GM12878 (cell line): Measurements from ENCODE around the gene POR. TPM values are rescaled to one million over a fixed set of nuclear protein-coding genes. Genes with fewer than 3 reads are reported as not detected.

Experiments
- ATAC-seq: fragments of 200-7000 bp; cut with Tn5 transposase; 3 replicates; pipeline ENCODE4 v1.9.1; 2020; ENCODE audit warnings: mild to moderate bottlenecking, moderate library complexity
- BruUV-seq: library from RNA; stranded (reverse); fragments of 400-500 nt; replicated peaks from 2 replicates; lab custom pipeline; 2021; lab: Mats Ljungman, UMichigan
- CTCF ChIA-PET: fragments of 300-600 bp; sonication (Branson Sonifier 250); formaldehyde crosslinking; extraction: SDS; loops from one replicate; lab custom pipeline; 2021; ENCODE audit warnings: inconsistent platforms; lab: Yijun Ruan, JAX
- POLR2A ChIA-PET: fragments of 350-600 bp; formaldehyde crosslinking; extraction: SDS; loops from one replicate; lab custom pipeline; 2021; ENCODE audit warnings: inconsistent platforms; lab: Charles Lee
- RAD21 ChIA-PET: fragments of 300-600 bp; sonication (Branson Sonifier 250); formaldehyde crosslinking; loops from one replicate; lab custom pipeline; 2023; ENCODE audit warnings: antibody characterized with exemption; ENCODE audit not compliant: unreplicated experiment; lab: Charles Lee
- SMC1A ChIA-PET: fragments of 300-600 bp; sonication (Branson Sonifier 250); formaldehyde crosslinking; loops from one replicate; lab custom pipeline; 2023; ENCODE audit not compliant: unreplicated experiment, uncharacterized antibody; lab: Charles Lee
- DNase-seq: peaks from one replicate; pipeline ENCODE4 v3.0.0-alpha.2; 2011; ENCODE audit warnings: low read depth, low spot score
- FAIRE-seq: peaks from 3 replicates; lab custom pipeline; 2011; peaks lifted over from hg19 to GRCh38; lab: Jason Lieb, UNC
- H2AFZ ChIP-seq: 2 replicates; pipeline ENCODE4 v1.6.0; 2011; ENCODE audit warnings: low read depth, low read length, control low read depth; ENCODE audit not compliant: control insufficient read depth
- H3K27ac ChIP-seq: 2 replicates; pipeline ENCODE4 v1.5.1; 2011; ENCODE audit warnings: control low read depth; ENCODE audit not compliant: control insufficient read depth, insufficient read depth
- H3K27me3 ChIP-seq, 2 experiments: replicated peaks in 1 of 2; 2 replicates each; pipeline versions ENCODE4 v1.6.0 to v1.6.1; 2011; ENCODE audit warnings: low read length in 1 of 2; ENCODE audit not compliant: control insufficient read depth in 2 of 2, insufficient read depth in 2 of 2
- H3K36me3 ChIP-seq, 2 experiments: 2 replicates each; pipeline ENCODE4 v1.5.1; 2011; ENCODE audit warnings: low read length in 1 of 2; ENCODE audit not compliant: control insufficient read depth in 2 of 2, insufficient read depth in 2 of 2
- H3K4me1 ChIP-seq: 2 replicates; pipeline ENCODE4 v1.6.1; 2011; ENCODE audit warnings: mild to moderate bottlenecking, low read length, moderate library complexity, mixed read lengths; ENCODE audit not compliant: control insufficient read depth, insufficient read depth
- H3K4me2 ChIP-seq: 2 replicates; pipeline ENCODE4 v1.6.0; 2011; ENCODE audit warnings: control low read depth; ENCODE audit not compliant: control insufficient read depth, insufficient read depth
- H3K4me3 ChIP-seq: fragments of 200-600 bp; sonication (generic); 2 replicates; pipeline ENCODE4 v1.5.1; 2016
- H3K79me2 ChIP-seq: 2 replicates; pipeline ENCODE4 v1.6.0; 2011; ENCODE audit warnings: low read length; ENCODE audit not compliant: control insufficient read depth, insufficient read depth
- H3K9ac ChIP-seq: 2 replicates; pipeline ENCODE4 v1.8.0; 2011; ENCODE audit warnings: low read length, control low read depth, mixed read lengths; ENCODE audit not compliant: control insufficient read depth, insufficient read depth
- H3K9me3 ChIP-seq: replicated peaks from 3 replicates; pipeline ENCODE4 v1.5.1; 2011; ENCODE audit warnings: mild to moderate bottlenecking, low read length; ENCODE audit not compliant: control insufficient read depth, insufficient read depth
- H4K20me1 ChIP-seq: 2 replicates; pipeline ENCODE4 v1.6.0; 2011; ENCODE audit not compliant: control insufficient read depth, insufficient read depth
- BMI1 ChIP-seq: fragments of 450-650 bp; IDR thresholded peaks from 2 replicates; pipeline ENCODE4 v1.6.1; 2016; ENCODE audit warnings: mild to moderate bottlenecking, moderate library complexity, borderline replicate concordance
- CHD1 ChIP-seq: IDR thresholded peaks from 2 replicates; pipeline ENCODE4 v1.6.1; 2012; ENCODE audit warnings: low read depth, low read length, improper control_type of control experiment
- IKZF2 ChIP-seq, 2 experiments: fragments of 450-650 bp; IDR thresholded peaks; 2 replicates each; pipeline ENCODE4 v1.6.1; 2017; ENCODE audit warnings: mild to moderate bottlenecking in 2 of 2, moderate library complexity in 2 of 2
- MEF2B ChIP-seq: fragments of 450-650 bp; IDR thresholded peaks from 2 replicates; pipeline ENCODE4 v1.6.1; 2018; ENCODE audit warnings: mild to moderate bottlenecking, moderate library complexity; ENCODE audit not compliant: partially characterized antibody, poor library complexity, severe bottlenecking
- TAF1 ChIP-seq: IDR thresholded peaks from 2 replicates; pipeline ENCODE4 v1.6.1; 2011; ENCODE audit warnings: mild to moderate bottlenecking, low read depth, low read length, borderline replicate concordance
- TBL1XR1 ChIP-seq: IDR thresholded peaks from 2 replicates; pipeline ENCODE4 v1.6.1; 2012; ENCODE audit warnings: low read depth, low read length, improper control_type of control experiment
- WGBS: methylation state at CpG from one replicate; pipeline ENCODE4 v1.1.6; 2016; ENCODE audit warnings: low lambda C conversion rate; ENCODE audit not compliant: insufficient replicate concordance, insufficient coverage; ENCODE audit errors: missing lambda C conversion rate; 5-methylcytosine and 5-hydroxymethylcytosine counted together
- in situ Hi-C: fragments of 300-500 bp; cut with MboI; formaldehyde crosslinking; loops from 9 replicates; pipeline ENCODE4 v1.14.3; 2018; ENCODE audit warnings: mixed read lengths
- intact Hi-C: fragments of 100-400 bp; cut with micrococcal nuclease; formaldehyde crosslinking; loops from one replicate; pipeline ENCODE4 v1.14.2; 2022; ENCODE audit not compliant: unreplicated experiment
- polyA plus RNA-seq, 11 experiments: library from polyadenylated mRNA; depleted of rRNA in 4 of 11; unstranded in 6 of 11; stranded (reverse) in 5 of 11; fragments of >200 nt; fragmentation: Nextera tagmentation in 4 of 11; fragmentation: Illumina TruSeq in 1 of 11; extraction: Ambion mirVana in 4 of 11; extraction: Trizol in 1 of 11; gene quantifications; 1 replicate in 1 of 11; 2 replicates in 10 of 11; pipeline versions ENCODE4 v1.2.1 to v1.2.3, GENCODE V29; 2011 to 2016; ENCODE audit warnings: inconsistent platforms in 2 of 11, missing spikeins in 2 of 11, low read depth in 1 of 11
- total RNA-seq, 4 experiments: library from RNA; depleted of rRNA in 3 of 4; stranded (reverse); fragments of >200 nt in 3 of 4; fragmentation: Illumina TruSeq in 1 of 4; extraction: Trizol in 1 of 4; gene quantifications; 2 replicates each; pipeline versions ENCODE4 v1.2.1 to v1.2.3, GENCODE V29; 2013 to 2021
- TF ChIP-seq, protein P1 (sequence below): IDR thresholded peaks from 2 replicates; pipeline ENCODE4 v1.6.1; 2012; ENCODE audit warnings: mild to moderate bottlenecking, low read depth, low read length
- TF ChIP-seq, protein P2 (sequence below): fragments of 450-650 bp; IDR thresholded peaks from 2 replicates; pipeline ENCODE4 v1.6.1; 2017; ENCODE audit warnings: low read depth, mild to moderate bottlenecking, moderate library complexity
- TF ChIP-seq, protein P3 (sequence below): fragments of 450-650 bp; IDR thresholded peaks from 2 replicates; pipeline ENCODE4 v1.6.1; 2017; ENCODE audit warnings: borderline replicate concordance

The POR gene
- total and polyA plus RNA-seq, 10 of the 15 experiments (the other 5 are each of a cell fraction or from before 2014, with no cell fraction given) = 2.2 to 75.8 (median 35.9) TPM

DNA sequence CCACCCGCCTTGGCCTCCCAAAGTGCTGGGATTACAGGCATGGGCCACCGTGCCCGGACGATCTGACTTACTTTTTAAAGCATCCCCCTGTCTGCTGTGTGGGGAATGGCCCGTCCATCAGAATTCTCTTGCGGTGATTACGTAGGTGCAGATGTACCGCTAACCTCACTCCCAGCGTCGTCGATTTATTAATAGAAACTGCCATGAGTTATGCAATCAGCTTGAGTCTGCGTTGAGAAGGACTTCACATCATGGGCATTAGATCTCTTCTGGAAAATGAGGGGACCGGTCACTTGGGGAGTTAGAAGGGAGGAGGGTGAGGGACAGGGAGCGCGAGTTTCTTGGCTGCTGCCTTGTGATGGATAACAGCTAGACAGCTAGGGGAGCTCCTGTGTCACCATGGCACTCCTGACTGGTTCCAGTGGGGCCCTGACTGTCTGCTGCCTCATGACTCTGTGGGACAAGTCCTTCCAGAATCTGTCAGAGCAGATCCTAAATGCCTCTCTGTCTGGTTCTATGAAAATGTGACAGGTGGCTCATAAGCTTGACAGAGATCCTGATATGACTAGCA, 35.2 kb downstream of the POR start:
- WGBS = 93% methylated on average over 15 of the region's 15 CpGs
- intact Hi-C loops = no loop called here
- H3K9ac ChIP-seq = no peak overlapping the region

More for the DNA sequence above, 35.2 kb downstream of the POR start:
- H3K9me3 ChIP-seq = no peaks in the 10 kb centered on the region
- H2AFZ ChIP-seq = no peak overlapping the region
- peaks cover 0 to 4% of the 10 kb centered on the region in 2 experiments; a peak in 1 of 4 replicates for H3K36me3 ChIP-seq
- ChIA-PET CTCF (interaction anchor here (0.6 to 1.8 kb wide), 3 partner anchors 13 to 391 kb away, joined by 3 to 6 read pairs (median 3); no protein-coding TSS in a partner anchor), SMC1A (interaction anchor here (1.5 kb wide), 1 partner anchor 22 kb away, joined by 4 read pairs; no protein-coding TSS in a partner anchor), POLR2A (interaction anchor here (0.6 kb wide), 1 partner anchor 238 kb away, joined by 4 read pairs; no protein-coding TSS in a partner anchor), RAD21 (interaction anchor here (0.5 kb wide), 1 partner anchor 172 kb away, joined by 3 read pairs; no protein-coding TSS in a partner anchor)
- no peak for DNase-seq
- no peak overlapping the region for H3K27ac ChIP-seq
- no peaks in the 10 kb centered on the region for H3K4me1 ChIP-seq
- TF ChIP-seq, protein P1, sequence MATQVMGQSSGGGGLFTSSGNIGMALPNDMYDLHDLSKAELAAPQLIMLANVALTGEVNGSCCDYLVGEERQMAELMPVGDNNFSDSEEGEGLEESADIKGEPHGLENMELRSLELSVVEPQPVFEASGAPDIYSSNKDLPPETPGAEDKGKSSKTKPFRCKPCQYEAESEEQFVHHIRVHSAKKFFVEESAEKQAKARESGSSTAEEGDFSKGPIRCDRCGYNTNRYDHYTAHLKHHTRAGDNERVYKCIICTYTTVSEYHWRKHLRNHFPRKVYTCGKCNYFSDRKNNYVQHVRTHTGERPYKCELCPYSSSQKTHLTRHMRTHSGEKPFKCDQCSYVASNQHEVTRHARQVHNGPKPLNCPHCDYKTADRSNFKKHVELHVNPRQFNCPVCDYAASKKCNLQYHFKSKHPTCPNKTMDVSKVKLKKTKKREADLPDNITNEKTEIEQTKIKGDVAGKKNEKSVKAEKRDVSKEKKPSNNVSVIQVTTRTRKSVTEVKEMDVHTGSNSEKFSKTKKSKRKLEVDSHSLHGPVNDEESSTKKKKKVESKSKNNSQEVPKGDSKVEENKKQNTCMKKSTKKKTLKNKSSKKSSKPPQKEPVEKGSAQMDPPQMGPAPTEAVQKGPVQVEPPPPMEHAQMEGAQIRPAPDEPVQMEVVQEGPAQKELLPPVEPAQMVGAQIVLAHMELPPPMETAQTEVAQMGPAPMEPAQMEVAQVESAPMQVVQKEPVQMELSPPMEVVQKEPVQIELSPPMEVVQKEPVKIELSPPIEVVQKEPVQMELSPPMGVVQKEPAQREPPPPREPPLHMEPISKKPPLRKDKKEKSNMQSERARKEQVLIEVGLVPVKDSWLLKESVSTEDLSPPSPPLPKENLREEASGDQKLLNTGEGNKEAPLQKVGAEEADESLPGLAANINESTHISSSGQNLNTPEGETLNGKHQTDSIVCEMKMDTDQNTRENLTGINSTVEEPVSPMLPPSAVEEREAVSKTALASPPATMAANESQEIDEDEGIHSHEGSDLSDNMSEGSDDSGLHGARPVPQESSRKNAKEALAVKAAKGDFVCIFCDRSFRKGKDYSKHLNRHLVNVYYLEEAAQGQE = no peak
- no peak for TF ChIP-seq MEF2B
- TF ChIP-seq TAF1 = no peak
- TF ChIP-seq, protein P2, sequence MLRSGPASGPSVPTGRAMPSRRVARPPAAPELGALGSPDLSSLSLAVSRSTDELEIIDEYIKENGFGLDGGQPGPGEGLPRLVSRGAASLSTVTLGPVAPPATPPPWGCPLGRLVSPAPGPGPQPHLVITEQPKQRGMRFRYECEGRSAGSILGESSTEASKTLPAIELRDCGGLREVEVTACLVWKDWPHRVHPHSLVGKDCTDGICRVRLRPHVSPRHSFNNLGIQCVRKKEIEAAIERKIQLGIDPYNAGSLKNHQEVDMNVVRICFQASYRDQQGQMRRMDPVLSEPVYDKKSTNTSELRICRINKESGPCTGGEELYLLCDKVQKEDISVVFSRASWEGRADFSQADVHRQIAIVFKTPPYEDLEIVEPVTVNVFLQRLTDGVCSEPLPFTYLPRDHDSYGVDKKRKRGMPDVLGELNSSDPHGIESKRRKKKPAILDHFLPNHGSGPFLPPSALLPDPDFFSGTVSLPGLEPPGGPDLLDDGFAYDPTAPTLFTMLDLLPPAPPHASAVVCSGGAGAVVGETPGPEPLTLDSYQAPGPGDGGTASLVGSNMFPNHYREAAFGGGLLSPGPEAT = no peak
- TF ChIP-seq BMI1 = no peak
- TF ChIP-seq IKZF2 (IDR thresholded peaks at IDR 0.05) = no peak
- TF ChIP-seq TBL1XR1 = no peak
- no peak for TF ChIP-seq CHD1
- TF ChIP-seq, protein P3, sequence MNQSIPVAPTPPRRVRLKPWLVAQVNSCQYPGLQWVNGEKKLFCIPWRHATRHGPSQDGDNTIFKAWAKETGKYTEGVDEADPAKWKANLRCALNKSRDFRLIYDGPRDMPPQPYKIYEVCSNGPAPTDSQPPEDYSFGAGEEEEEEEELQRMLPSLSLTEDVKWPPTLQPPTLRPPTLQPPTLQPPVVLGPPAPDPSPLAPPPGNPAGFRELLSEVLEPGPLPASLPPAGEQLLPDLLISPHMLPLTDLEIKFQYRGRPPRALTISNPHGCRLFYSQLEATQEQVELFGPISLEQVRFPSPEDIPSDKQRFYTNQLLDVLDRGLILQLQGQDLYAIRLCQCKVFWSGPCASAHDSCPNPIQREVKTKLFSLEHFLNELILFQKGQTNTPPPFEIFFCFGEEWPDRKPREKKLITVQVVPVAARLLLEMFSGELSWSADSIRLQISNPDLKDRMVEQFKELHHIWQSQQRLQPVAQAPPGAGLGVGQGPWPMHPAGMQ = no peak
- no peak for FAIRE-seq
- no peak overlapping the region for H3K4me3 ChIP-seq
- BruUV-seq = no TSS peak
- no peaks in the 10 kb centered on the region for H3K79me2 ChIP-seq
- ATAC-seq = no peak
- no peaks in the 10 kb centered on the region for H3K27me3 ChIP-seq
- in situ Hi-C loops = no loop called here
- H4K20me1 ChIP-seq = no peaks in the 10 kb centered on the region
- H3K4me2 ChIP-seq = no peak overlapping the region
